GM12874 (cell line): ENCODE data around the gene CFAP45.

Experiments
- TF ChIP-seq, protein P1 (sequence below): IDR thresholded peaks from 2 replicates; pipeline ENCODE4 v1.5.1; 2011; ENCODE audit warnings: low read depth, mild to moderate bottlenecking, control low read depth, low read length, moderate library complexity; ENCODE audit not compliant: insufficient read depth

Gene CFAP45

DNA sequence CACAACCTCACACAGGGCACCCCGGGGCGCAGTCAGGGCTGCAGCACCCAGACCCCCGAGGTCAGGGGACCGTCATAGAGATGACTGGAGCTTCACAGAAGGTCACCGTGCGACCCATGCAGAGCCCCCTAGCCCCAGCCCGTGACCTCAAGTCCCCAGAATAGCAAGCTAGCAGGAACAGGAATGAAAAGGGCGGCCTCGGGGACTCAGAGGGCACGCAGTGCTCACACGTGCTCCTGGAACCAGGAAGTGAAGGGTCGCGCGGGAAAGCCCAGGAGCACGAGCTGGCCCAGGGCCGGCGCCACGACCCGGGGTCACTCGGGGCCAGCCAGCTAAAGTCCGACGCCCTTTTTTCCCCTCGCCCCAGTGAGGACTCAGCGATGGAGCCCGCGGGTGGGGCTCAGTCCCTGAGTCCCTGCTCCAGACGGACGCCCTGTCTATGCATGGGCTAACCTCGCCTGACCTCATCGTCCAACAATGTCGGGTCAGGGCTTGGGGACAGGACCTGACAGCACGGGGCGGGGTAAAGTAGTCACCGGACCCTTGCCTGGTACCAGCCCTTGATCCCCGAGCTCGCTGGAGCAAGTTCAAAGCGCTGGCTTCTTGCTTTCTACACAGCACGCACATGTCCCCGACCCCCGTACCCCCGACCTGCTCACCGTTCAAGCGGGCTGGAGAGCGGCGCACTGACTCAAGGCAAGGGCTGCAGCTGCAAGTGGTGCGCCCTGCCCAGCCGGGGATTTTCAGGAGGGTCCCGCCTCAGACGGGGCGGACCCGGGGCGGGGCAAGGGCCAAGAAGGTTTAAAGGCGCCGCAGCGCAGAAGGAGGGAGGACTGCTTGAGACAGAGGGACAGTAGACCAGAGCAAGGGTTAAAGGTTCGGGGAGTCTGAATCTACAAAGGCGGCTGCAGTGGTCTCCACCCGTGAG lies 25.1 kb upstream of the CFAP45 start, which contains the start of gene TAGLN2:
Gene TAGLN2 (minus strand): TSS at position 717 of the 928 bp plus-strand sequence. CDS start 4,998 bp downstream, outside the sequence.
- TF ChIP-seq, protein P1, sequence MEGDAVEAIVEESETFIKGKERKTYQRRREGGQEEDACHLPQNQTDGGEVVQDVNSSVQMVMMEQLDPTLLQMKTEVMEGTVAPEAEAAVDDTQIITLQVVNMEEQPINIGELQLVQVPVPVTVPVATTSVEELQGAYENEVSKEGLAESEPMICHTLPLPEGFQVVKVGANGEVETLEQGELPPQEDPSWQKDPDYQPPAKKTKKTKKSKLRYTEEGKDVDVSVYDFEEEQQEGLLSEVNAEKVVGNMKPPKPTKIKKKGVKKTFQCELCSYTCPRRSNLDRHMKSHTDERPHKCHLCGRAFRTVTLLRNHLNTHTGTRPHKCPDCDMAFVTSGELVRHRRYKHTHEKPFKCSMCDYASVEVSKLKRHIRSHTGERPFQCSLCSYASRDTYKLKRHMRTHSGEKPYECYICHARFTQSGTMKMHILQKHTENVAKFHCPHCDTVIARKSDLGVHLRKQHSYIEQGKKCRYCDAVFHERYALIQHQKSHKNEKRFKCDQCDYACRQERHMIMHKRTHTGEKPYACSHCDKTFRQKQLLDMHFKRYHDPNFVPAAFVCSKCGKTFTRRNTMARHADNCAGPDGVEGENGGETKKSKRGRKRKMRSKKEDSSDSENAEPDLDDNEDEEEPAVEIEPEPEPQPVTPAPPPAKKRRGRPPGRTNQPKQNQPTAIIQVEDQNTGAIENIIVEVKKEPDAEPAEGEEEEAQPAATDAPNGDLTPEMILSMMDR = no peak

DNA sequence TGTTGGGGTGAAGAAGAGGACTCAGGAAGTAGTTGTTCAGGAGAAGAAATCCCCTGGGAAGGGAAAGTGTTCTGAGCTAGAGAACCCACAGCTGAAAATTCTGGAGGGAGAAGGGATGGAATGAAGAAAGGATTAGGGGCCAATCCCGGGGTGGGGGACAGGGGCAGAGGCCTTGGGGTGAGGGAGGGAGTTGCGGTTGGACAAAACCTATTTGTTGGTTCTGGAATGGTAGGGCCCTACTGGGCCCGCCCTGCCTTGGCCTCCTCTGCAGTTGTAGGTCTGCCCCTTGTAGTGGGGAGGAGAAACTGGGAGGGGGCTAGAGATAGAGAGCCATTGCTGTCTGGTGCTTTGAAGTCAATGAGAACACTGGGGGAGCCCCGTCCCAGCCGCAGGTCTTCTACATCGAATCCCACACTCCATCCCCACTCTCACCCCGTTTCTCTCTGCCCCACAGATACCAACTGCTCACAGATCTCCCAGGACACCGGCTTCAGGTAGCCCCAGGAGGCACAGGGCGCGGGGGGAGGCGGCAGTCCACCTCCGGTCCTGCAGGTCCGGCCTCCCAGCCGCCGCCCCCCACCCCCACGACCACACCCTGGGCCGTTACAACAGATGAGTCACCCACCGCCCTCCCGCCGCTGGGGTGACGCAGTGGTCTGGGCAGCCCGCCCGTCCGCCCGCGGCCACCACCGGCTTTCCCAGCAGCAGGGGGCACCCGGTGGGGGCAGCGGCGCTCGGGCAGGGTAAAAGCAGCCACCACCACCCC lies 24.2 kb upstream of the CFAP45 start:
- TF ChIP-seq, protein P1 = peak; percentile 13; the same call in 1 of the 2 replicates

DNA sequence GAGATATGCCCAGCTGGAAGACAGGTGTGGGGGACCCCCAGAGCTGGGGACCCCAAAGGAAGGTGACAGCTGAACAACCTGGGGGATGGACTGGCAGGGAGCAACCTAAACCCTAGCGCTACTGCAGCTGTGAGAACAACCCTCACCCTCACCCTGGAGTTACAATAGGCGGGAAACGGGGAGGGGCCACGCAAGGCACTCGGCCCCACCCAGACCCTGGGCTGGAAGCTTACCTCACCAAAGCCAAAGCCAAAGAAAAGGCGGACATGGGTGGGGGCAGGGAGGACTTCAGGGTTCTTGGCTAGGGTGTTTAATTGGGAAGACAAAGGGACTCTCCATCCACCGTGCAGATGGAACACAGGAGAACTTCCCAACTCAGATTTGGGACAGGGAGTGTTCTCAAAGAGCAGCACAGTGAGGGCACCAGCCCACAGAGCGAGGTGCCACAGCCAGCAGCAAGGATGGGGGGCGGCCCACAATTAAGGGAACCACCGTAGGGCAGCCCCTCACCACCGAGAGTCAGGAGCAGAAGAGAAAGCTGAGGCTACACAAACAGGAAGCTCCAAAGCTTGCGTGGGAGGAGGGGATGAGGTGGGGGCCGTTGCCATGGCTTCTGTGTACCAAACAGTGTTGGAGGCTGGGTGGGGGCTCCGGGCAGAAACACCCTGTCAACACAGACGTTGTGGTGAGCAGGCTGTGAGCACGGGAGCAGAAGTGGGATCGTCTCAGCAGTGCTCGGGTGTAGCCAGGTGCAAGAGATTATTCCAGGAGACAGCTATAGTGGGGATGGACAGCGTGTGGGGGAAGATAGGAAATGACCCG lies 23.4 kb upstream of the CFAP45 start:
- TF ChIP-seq, protein P1 = no peak

DNA sequence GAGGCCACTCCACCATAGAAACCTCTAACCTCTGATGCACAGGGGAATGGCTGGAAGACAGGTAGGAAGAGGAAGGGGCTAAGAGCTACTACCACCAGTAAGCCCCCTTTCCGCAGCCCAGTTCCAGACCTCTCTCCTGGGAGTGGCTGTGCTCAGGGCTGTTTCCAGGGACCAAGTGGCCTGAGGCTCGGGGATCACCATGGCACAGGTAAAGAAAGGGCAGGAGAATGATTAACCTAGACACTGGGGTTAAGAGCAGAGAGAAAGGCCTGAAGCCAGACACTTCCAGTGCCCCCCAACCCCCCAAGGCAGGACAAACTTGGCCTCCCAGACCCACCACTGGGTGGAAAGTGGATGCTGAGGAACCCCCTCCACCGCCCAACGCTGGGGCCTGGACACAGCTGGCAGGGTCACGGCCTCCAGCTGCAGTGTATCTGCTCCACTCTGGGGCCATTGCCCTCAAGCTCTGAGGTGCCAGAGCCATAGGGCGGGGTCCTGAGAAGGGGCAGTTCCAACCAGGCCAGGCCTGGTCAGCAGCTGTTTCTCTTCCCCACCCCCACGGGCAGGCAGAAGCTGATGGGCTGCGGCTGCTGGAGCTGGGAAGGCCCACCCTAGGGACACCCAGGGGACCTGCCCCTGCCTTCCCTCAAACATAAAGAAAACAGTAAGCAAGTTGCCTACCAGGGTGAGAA lies 22.7 kb upstream of the CFAP45 start:
- TF ChIP-seq, protein P1 = no peak

DNA sequence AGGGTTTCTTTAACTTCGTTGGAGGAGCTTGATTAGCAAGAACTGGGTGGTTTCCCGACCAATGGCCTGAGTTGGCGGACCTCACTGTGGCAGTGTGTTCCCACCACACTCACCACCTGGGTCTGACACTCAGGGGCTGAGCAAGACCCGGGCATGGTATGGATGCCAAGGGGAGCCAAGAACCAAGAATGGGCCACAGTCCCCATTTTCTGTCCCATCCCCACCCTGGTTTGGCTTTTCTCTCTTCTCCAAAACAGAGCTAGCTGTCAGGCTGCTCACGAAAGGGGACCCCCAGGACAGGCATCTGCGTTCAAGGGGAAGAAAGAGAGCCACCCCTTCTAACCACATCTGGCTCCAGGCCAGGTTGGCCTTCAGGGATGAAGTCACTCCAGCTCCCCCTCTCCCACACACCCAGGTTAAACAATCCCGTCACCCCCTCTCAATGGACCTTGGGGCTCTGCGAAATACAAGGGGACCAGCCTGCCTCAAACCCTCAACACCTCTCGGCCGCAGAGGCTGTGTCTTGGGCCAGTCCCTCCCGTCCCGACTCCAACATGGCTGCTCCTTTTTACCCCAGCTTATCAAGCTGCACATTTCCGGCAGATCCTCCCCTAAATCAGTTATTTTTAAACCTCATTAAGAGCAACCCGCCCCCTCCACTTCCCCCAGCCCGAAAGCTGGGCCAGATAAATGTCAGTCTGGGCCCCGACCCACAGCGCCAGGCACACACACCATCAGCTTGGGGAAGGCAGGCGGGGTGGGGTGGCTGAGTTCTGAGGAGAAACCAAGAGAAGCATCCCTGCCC lies 21.9 kb upstream of the CFAP45 start:
- TF ChIP-seq, protein P1 = no peak

DNA sequence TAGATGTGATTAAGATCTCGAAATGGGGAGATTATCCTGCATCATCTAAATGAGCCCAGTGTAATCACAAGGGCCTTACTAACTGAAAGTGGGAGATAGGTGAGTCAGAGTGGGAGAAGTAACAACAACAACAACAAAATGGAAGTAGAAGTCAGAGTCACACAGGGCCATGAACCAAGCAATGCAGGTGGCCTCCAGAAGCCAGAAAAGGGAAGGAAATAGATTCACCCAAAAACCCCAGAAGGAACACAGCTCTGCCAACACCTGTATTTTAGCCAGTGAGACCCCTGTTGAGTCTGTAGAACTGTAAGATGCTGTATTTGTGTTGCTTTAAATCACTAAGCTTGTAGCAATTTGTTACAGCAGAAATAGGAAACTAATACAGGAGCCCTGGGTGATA lies 21.3 kb upstream of the CFAP45 start:
- TF ChIP-seq, protein P1 = no peak
